ENCODE results near the gene ODC1. TPM values are rescaled to one million over a fixed set of nuclear protein-coding genes. Genes with fewer than 3 reads are reported as not detected.
A peak's percentile ranks its signal among the peaks of the same experiment; 100 is the strongest.

The ODC1 gene
- total RNA-seq, 1 donor: 109 TPM

- H3K79me2 ChIP-seq (ENCODE audit: insufficient read depth, low read length): no peaks in the 10 kb centered on the region
- no peak overlapping the region for H3K4me3 ChIP-seq (ENCODE audit: insufficient read depth, low read length)
- H3K36me3 ChIP-seq (ENCODE audit: insufficient read depth, low read length): peaks cover 21% of the 10 kb centered on the region
- peaks cover 7% of the 10 kb centered on the region for H3K4me1 ChIP-seq (ENCODE audit: insufficient read depth, low read length)
- no peaks in the 10 kb centered on the region for H3K9me3 ChIP-seq (ENCODE audit: low read depth, low read length)
- H4K20me1 ChIP-seq (ENCODE audit: insufficient read depth, low read length): peaks cover 12% of the 10 kb centered on the region
- H3K27ac ChIP-seq (ENCODE audit: low read depth, low read length): no peak overlapping the region
- H3K27me3 ChIP-seq (ENCODE audit: insufficient read depth, low read length): no peaks in the 10 kb centered on the region
- no peak overlapping the region for H3K4me2 ChIP-seq (ENCODE audit: insufficient read depth, low read length)
- DNase-seq (ENCODE audit: insufficient read length, low spot score, missing footprints): peak; percentile 87
- H2AFZ ChIP-seq (ENCODE audit: low read length): no peak overlapping the region
- TF ChIP-seq, protein P1, sequence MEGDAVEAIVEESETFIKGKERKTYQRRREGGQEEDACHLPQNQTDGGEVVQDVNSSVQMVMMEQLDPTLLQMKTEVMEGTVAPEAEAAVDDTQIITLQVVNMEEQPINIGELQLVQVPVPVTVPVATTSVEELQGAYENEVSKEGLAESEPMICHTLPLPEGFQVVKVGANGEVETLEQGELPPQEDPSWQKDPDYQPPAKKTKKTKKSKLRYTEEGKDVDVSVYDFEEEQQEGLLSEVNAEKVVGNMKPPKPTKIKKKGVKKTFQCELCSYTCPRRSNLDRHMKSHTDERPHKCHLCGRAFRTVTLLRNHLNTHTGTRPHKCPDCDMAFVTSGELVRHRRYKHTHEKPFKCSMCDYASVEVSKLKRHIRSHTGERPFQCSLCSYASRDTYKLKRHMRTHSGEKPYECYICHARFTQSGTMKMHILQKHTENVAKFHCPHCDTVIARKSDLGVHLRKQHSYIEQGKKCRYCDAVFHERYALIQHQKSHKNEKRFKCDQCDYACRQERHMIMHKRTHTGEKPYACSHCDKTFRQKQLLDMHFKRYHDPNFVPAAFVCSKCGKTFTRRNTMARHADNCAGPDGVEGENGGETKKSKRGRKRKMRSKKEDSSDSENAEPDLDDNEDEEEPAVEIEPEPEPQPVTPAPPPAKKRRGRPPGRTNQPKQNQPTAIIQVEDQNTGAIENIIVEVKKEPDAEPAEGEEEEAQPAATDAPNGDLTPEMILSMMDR (IDR thresholded peaks at IDR 0.05; ENCODE audit: extremely low read depth, low read depth, low read length): no peak
Observed at GRCh38 chr2:10428355-10428754, 19.8 kb downstream of the ODC1 start.

- Histone ChIP-seq H3K4me3 (ENCODE audit: insufficient read depth, low read length) (no peak overlapping the region), H4K20me1 (ENCODE audit: insufficient read depth, low read length) (peaks cover 12% of the 10 kb centered on the region), H3K27me3 (ENCODE audit: insufficient read depth, low read length) (no peaks in the 10 kb centered on the region), H3K79me2 (ENCODE audit: insufficient read depth, low read length) (no peaks in the 10 kb centered on the region), H3K9me3 (ENCODE audit: low read depth, low read length) (no peaks in the 10 kb centered on the region), H2AFZ (ENCODE audit: low read length) (no peak overlapping the region), H3K4me1 (ENCODE audit: insufficient read depth, low read length) (peaks cover 7% of the 10 kb centered on the region), H3K36me3 (ENCODE audit: insufficient read depth, low read length) (peaks cover 27% of the 10 kb centered on the region), H3K27ac (ENCODE audit: low read depth, low read length) (no peak overlapping the region), H3K4me2 (ENCODE audit: insufficient read depth, low read length) (no peak overlapping the region)
- peak; percentile 73 for DNase-seq (ENCODE audit: insufficient read length, low spot score, missing footprints)
- TF ChIP-seq, protein P1 (IDR thresholded peaks at IDR 0.05; ENCODE audit: extremely low read depth, low read depth, low read length): no peak
Observed at GRCh38 chr2:10427618-10427949, 20.5 kb downstream of the ODC1 start.

DNA sequence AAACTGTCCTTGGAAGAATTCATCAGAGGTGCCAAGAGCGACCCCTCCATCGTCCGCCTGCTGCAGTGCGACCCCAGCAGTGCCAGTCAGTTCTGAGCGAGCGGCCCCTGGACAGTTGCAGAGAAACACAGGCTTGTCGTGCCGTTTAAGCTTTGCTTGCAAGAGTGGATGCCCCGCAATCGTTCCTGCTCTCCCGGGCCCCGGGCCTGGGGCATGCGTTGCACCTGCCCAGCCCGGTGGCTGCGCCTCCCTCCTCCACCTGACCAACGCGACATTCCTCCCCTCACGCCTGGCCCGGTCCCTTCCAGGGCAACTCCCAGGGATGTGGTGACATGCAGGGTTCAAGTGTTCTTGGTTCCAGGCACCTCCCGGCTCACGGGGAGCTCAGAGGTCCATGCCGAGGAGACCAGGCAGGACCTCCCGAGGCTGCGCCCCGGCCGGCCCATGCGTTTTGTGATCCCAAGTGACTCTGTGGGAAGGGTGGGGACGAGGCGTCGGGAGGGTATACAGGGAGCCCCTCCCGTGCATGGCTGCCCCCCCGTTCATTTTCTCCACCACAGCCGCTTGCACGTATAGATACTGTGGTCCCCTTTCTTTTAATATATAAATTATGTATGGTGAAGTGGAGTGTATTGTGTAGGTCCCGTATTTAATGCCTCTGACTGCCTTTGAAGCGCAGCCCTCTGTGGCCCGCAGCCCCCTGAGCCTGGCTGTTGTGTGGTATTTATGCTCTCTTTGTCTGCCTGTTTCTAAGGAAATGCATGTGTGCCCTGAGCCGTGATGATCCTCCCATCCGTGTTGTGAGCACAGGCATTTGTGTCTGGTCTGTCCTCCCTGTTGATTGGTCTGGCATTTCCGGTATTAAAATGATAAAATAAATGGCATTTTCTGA, 21.2 kb downstream of the ODC1 start:
- no peak overlapping the region for H3K4me2 ChIP-seq (ENCODE audit: insufficient read depth, low read length)
- H3K27ac ChIP-seq (ENCODE audit: low read depth, low read length): no peak overlapping the region
- H2AFZ ChIP-seq (ENCODE audit: low read length): no peak overlapping the region
- H3K36me3 ChIP-seq (ENCODE audit: insufficient read depth, low read length): peaks cover 31% of the 10 kb centered on the region
- TF ChIP-seq, protein P1 (IDR thresholded peaks at IDR 0.05; ENCODE audit: extremely low read depth, low read depth, low read length): no peak
- H3K79me2 ChIP-seq (ENCODE audit: insufficient read depth, low read length): no peaks in the 10 kb centered on the region
- no peaks in the 10 kb centered on the region for H3K9me3 ChIP-seq (ENCODE audit: low read depth, low read length)
- peaks cover 12% of the 10 kb centered on the region for H4K20me1 ChIP-seq (ENCODE audit: insufficient read depth, low read length)
- H3K4me1 ChIP-seq (ENCODE audit: insufficient read depth, low read length): peaks cover 7% of the 10 kb centered on the region
- peak; percentile 61 for DNase-seq (ENCODE audit: insufficient read length, low spot score, missing footprints)
- H3K4me3 ChIP-seq (ENCODE audit: insufficient read depth, low read length): no peak overlapping the region
- no peaks in the 10 kb centered on the region for H3K27me3 ChIP-seq (ENCODE audit: insufficient read depth, low read length)

DNA sequence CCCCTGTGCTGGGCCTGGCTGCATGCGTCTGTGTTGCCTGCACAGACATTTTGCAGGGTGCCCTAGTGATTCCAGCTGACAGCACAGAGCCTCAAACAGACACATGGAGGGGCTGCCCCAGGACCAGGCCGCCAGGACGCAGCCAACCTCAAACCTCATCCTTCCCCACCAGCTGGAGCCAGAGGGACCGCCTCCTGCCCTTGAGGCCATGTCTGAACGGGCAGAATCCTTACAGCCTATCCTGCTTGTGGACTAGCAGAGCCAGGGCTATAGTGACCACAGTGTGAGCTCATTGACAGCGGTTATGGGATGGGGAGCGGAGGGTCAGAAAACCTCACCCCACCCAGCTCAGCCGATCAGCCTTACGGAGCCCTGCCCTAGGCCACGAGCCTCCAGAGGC, 22.4 kb downstream of the ODC1 start:
- Histone ChIP-seq H3K27me3 (ENCODE audit: insufficient read depth, low read length) (no peaks in the 10 kb centered on the region), H2AFZ (ENCODE audit: low read length) (no peak overlapping the region), H3K27ac (ENCODE audit: low read depth, low read length) (no peak overlapping the region), H3K4me3 (ENCODE audit: insufficient read depth, low read length) (no peak overlapping the region), H3K79me2 (ENCODE audit: insufficient read depth, low read length) (no peaks in the 10 kb centered on the region), H4K20me1 (ENCODE audit: insufficient read depth, low read length) (peaks cover 16% of the 10 kb centered on the region), H3K9me3 (ENCODE audit: low read depth, low read length) (no peaks in the 10 kb centered on the region), H3K4me2 (ENCODE audit: insufficient read depth, low read length) (no peak overlapping the region), H3K4me1 (ENCODE audit: insufficient read depth, low read length) (peaks cover 7% of the 10 kb centered on the region), H3K36me3 (ENCODE audit: insufficient read depth, low read length) (peaks cover 35% of the 10 kb centered on the region)
- no peak for DNase-seq (ENCODE audit: insufficient read length, low spot score, missing footprints)
- TF ChIP-seq, protein P1 (IDR thresholded peaks at IDR 0.05; ENCODE audit: extremely low read depth, low read depth, low read length): no peak

All from osteoblast (primary cell).